Testis (tissue), 3 donors: ENCODE measurements around the gene CASP3. TPM values are rescaled to one million over a fixed set of nuclear protein-coding genes. Genes with fewer than 3 reads are reported as not detected.

ENCODE experiments used
- DNase-seq: peaks from one replicate; pipeline ENCODE4 v3.0.0-alpha.2; 2019
- H3K27ac ChIP-seq, 2 donors: fragments of 200-600 bp; sonication (generic); one replicate each; pipeline ENCODE4 v1.5.1; 2019
- H3K27me3 ChIP-seq: fragments of 200-600 bp; sonication (generic); one replicate; pipeline ENCODE4 v1.5.1; 2019
- H3K36me3 ChIP-seq: fragments of 200-600 bp; sonication (generic); one replicate; pipeline ENCODE4 v1.5.1; 2017; ENCODE audit warnings: low read depth; ENCODE audit errors: missing control alignments
- H3K4me1 ChIP-seq: fragments of 200-600 bp; sonication (generic); one replicate; pipeline ENCODE4 v1.5.1; 2019
- H3K4me3 ChIP-seq, 2 donors: fragments of 200-600 bp; sonication (generic); one replicate each; pipeline ENCODE4 v1.5.1; 2017 to 2019
- H3K9me3 ChIP-seq: fragments of 200-600 bp; sonication (generic); one replicate; pipeline ENCODE4 v1.5.1; 2017
- POLR2A ChIP-seq: fragments of 450-650 bp; IDR thresholded peaks from one replicate; pipeline ENCODE4 v1.6.1; 2017; ENCODE audit warnings: antibody characterized with exemption, mild to moderate bottlenecking, moderate library complexity
- WGBS, 2 donors: methylation state at CpG; one replicate each; pipeline ENCODE4 v1.1.5; 2018; 5-methylcytosine and 5-hydroxymethylcytosine counted together
- intact Hi-C: fragments of 100-400 bp; cut with DNase I; formaldehyde crosslinking; loops from one replicate; pipeline ENCODE4 v1.15.1; 2023; ENCODE audit warnings: low total_unique reads
- polyA plus RNA-seq: library from polyadenylated mRNA; stranded (reverse); fragments of 350-450 nt; fragmentation: Illumina TruSeq; extraction: RNeasy Lipid Tissue Mini Kit (QIAGEN cat#74804); gene quantifications from one replicate; pipeline ENCODE4 v1.2.3, GENCODE V29; 2014; ENCODE audit warnings: low read depth, low replicate concordance; ENCODE audit not compliant: insufficient read depth
- total RNA-seq, 2 donors: library from RNA; depleted of rRNA; stranded (reverse); fragments of >200 nt; gene quantifications; one replicate each; pipeline ENCODE4 v1.2.3, GENCODE V29; 2016
- TF ChIP-seq, protein P1 (sequence below), 3 experiments: fragments of 450-650 bp in 2 of 3; fragments of 200-600 bp in 1 of 3; sonication (generic) in 1 of 3; IDR thresholded peaks; one replicate each; pipeline ENCODE4 v1.5.1; 2016 to 2019; ENCODE audit warnings: antibody characterized with exemption in 3 of 3, mild to moderate bottlenecking in 2 of 3, moderate library complexity in 1 of 3

CASP3 gene
- total and polyA plus RNA-seq, 3 donors from 2014 or later = 12.0 to 20.2 (median 12.3) TPM

- no peak for TF ChIP-seq POLR2A
- H3K36me3 ChIP-seq = no peaks in the 10 kb centered on the region
- no peak overlapping the region for H3K4me3 ChIP-seq
- no peaks in the 10 kb centered on the region for H3K27me3 ChIP-seq
- peaks cover 19% of the 10 kb centered on the region for H3K4me1 ChIP-seq
- H3K27ac ChIP-seq = no peak overlapping the region
- H3K9me3 ChIP-seq = no peaks in the 10 kb centered on the region
- no peak for DNase-seq
- 88 to 94% methylated on average over 1 of the region's 1 CpG for WGBS, 2 donors
- intact Hi-C loops = loop anchor here (10.0 kb wide), 1 partner anchor 101 kb away; no protein-coding TSS in a partner anchor
Measured at GRCh38 chr4:184643731-184644130, 5.5 kb downstream of the CASP3 start.

DNA sequence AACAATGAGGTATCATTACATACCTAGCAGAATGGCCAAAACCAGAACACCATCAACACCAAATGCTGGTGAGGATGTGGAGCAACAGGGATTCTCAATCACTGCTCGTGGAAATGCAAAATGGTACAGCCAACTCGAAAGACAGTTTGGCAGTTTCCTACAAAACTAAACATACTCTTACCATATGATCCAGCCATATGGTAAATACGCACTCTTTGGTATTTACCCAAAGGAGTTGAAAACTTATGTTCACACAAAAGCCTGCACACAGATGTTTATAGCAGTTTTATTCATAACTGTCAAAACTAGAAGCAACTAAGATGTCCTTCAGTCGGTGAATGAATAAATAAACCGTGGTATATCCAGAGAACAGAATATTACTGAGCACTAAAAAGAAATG is 7.8 kb downstream of the CASP3 start:
- no peak for DNase-seq
- Histone ChIP-seq H3K4me1 (peaks cover 6% of the 10 kb centered on the region), H3K36me3 (no peaks in the 10 kb centered on the region), H3K27me3 (no peaks in the 10 kb centered on the region), H3K9me3 (no peaks in the 10 kb centered on the region), H3K4me3 (no peak overlapping the region), H3K27ac (no peak overlapping the region)
- WGBS, 2 donors = 95 to 96% methylated on average over 5 of the region's 5 CpGs
- intact Hi-C loops = loop anchor here (10.0 kb wide), 1 partner anchor 103 kb away; no protein-coding TSS in a partner anchor
- TF ChIP-seq POLR2A = no peak
- TF ChIP-seq, protein P1, sequence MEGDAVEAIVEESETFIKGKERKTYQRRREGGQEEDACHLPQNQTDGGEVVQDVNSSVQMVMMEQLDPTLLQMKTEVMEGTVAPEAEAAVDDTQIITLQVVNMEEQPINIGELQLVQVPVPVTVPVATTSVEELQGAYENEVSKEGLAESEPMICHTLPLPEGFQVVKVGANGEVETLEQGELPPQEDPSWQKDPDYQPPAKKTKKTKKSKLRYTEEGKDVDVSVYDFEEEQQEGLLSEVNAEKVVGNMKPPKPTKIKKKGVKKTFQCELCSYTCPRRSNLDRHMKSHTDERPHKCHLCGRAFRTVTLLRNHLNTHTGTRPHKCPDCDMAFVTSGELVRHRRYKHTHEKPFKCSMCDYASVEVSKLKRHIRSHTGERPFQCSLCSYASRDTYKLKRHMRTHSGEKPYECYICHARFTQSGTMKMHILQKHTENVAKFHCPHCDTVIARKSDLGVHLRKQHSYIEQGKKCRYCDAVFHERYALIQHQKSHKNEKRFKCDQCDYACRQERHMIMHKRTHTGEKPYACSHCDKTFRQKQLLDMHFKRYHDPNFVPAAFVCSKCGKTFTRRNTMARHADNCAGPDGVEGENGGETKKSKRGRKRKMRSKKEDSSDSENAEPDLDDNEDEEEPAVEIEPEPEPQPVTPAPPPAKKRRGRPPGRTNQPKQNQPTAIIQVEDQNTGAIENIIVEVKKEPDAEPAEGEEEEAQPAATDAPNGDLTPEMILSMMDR (IDR thresholded peaks at IDR 0.05) = no peak

GRCh38 chr4:184641022-184641421 is 8.2 kb downstream of the CASP3 start:
- TF ChIP-seq, protein P1 (IDR thresholded peaks at IDR 0.05) = no peak
- TF ChIP-seq POLR2A = no peak
- Histone ChIP-seq H3K4me1 (peaks cover 5% of the 10 kb centered on the region), H3K27me3 (no peaks in the 10 kb centered on the region), H3K36me3 (no peaks in the 10 kb centered on the region), H3K4me3 (no peak overlapping the region), H3K27ac (no peak overlapping the region), H3K9me3 (no peaks in the 10 kb centered on the region)
- intact Hi-C loops = loop anchor here (10.0 kb wide), 1 partner anchor 104 kb away; no protein-coding TSS in a partner anchor
- DNase-seq = no peak
- 87 to 93% methylated on average over 3 of the region's 3 CpGs for WGBS, 2 donors

DNA sequence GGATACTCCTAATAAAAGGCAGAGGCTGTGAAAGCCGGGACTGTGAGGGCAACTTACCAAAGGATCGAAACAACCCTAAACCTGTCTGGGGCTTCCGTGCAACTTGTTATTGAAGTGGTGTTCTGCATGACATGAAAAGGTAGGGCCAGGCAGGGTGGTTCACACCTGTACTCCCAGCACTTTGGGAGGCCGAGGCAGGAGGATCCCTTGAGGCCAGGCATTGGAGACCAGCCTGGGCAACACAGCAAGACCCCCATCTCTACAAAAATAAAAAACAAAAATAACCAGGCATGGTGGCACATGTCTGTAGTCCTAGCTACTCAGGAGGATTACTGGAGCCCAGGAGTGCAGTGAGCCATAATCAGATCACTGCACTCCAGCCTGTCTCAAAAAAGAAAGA is 12.3 kb downstream of the CASP3 start:
- H3K27ac ChIP-seq = no peak overlapping the region
- TF ChIP-seq, protein P1 (IDR thresholded peaks at IDR 0.05) = no peak
- TF ChIP-seq POLR2A = no peak
- no peak for DNase-seq
- H3K27me3 ChIP-seq = no peaks in the 10 kb centered on the region
- H3K4me1 ChIP-seq = peaks cover 5% of the 10 kb centered on the region
- no peaks in the 10 kb centered on the region for H3K9me3 ChIP-seq
- H3K4me3 ChIP-seq = no peak overlapping the region
- intact Hi-C loops = no loop called here
- 74 to 86% methylated on average over 4 of the region's 4 CpGs for WGBS, 2 donors
- no peaks in the 10 kb centered on the region for H3K36me3 ChIP-seq

- no peaks in the 10 kb centered on the region for H3K27me3 ChIP-seq
- peaks cover 5% of the 10 kb centered on the region for H3K4me1 ChIP-seq
- H3K4me3 ChIP-seq = no peak overlapping the region
- H3K9me3 ChIP-seq = no peaks in the 10 kb centered on the region
- WGBS, 2 donors = 96 to 98% methylated on average over 4 of the region's 4 CpGs
- intact Hi-C loops = no loop called here
- TF ChIP-seq, protein P1 (IDR thresholded peaks at IDR 0.05) = no peak
- TF ChIP-seq POLR2A = no peak
- H3K36me3 ChIP-seq = no peaks in the 10 kb centered on the region
- no peak for DNase-seq
- no peak overlapping the region for H3K27ac ChIP-seq
Measured at GRCh38 chr4:184636144-184636543, 13.1 kb downstream of the CASP3 start.
